ENCODE data around the gene GAL3ST3. TPM values are rescaled to one million over a fixed set of nuclear protein-coding genes. Genes with fewer than 3 reads are reported as not detected.

GAL3ST3 gene
- total RNA-seq, 2 experiments from 2014 or later: not detected

- Histone ChIP-seq H3K4me1 (ENCODE audit: insufficient read depth, low read length, poor library complexity, severe bottlenecking) (no peaks in the 10 kb centered on the region), H3K4me3 (ENCODE audit: low read depth, low read length, poor library complexity, severe bottlenecking) (no peak overlapping the region), H2AFZ (ENCODE audit: low read length) (no peak overlapping the region), H4K20me1 (ENCODE audit: insufficient read depth, low read length) (no peaks in the 10 kb centered on the region), H3K4me2 (ENCODE audit: low read length) (no peak overlapping the region), H3K79me2 (ENCODE audit: insufficient read depth, low read depth, low read length) (peaks cover 1% of the 10 kb centered on the region; the same call in 1 of the 2 replicates), H3K9me3 (ENCODE audit: low read length) (0 out of 2 replicates have a peak, but pooled peaks cover 5% of the 10 kb centered on the region), H3K27ac (ENCODE audit: low read depth, low read length, poor library complexity, severe bottlenecking) (no peak overlapping the region), H3K9me2 (ENCODE audit: insufficient read depth, low read length) (no peaks in the 10 kb centered on the region), H3K36me3 (ENCODE audit: insufficient read depth, low read length) (peaks cover 98% of the 10 kb centered on the region)
- CTCF ChIA-PET (ENCODE audit: unreplicated experiment): no interaction called here
- POLR2A ChIA-PET: interaction anchor here (0.6 kb wide), 1 partner anchor 13 kb away, joined by 7 read pairs; no protein-coding TSS in a partner anchor
- intact Hi-C loops (cut with micrococcal nuclease; ENCODE audit: unreplicated experiment): no loop called here
- no peak for TF ChIP-seq CTCF (conservative IDR thresholded peaks at IDR 0.05; ENCODE audit: low read length)
- TF ChIP-seq EZH2phosphoT487 (IDR thresholded peaks at IDR 0.05; ENCODE audit: borderline replicate concordance, low read depth, low read length): no peak
- BruUV-seq (replicated peaks): no TSS peak
- DNase-seq (ENCODE audit: low spot score): no peak
These were observed 11.2 kb upstream of the GAL3ST3 start for GRCh38 chr11:66059966-66060680.

GRCh38 chr11:66056501-66056900, 7.5 kb upstream of the GAL3ST3 start:
- Histone ChIP-seq H4K20me1 (ENCODE audit: insufficient read depth, low read length) (no peaks in the 10 kb centered on the region), H3K9me3 (ENCODE audit: low read length) (no peaks in the 10 kb centered on the region), H3K4me2 (ENCODE audit: low read length) (no peak overlapping the region), H3K9me2 (ENCODE audit: insufficient read depth, low read length) (no peaks in the 10 kb centered on the region), H2AFZ (ENCODE audit: low read length) (no peak overlapping the region), H3K27ac (ENCODE audit: low read depth, low read length, poor library complexity, severe bottlenecking) (no peak overlapping the region), H3K36me3 (ENCODE audit: insufficient read depth, low read length) (peaks cover 87% of the 10 kb centered on the region), H3K4me3 (ENCODE audit: low read depth, low read length, poor library complexity, severe bottlenecking) (no peak overlapping the region), H3K4me1 (ENCODE audit: insufficient read depth, low read length, poor library complexity, severe bottlenecking) (peaks cover 11% of the 10 kb centered on the region), H3K79me2 (ENCODE audit: insufficient read depth, low read depth, low read length) (peaks cover 26% of the 10 kb centered on the region)
- DNase-seq (ENCODE audit: low spot score): no peak
- ChIA-PET POLR2A (interaction anchor here (1.5 kb wide), 1 partner anchor 25 kb away, joined by 5 read pairs; no protein-coding TSS in a partner anchor), CTCF (ENCODE audit: unreplicated experiment) (interaction anchor here (1.1 kb wide), 1 partner anchor 11 kb away, joined by 3 read pairs; no protein-coding TSS in a partner anchor)
- TF ChIP-seq EZH2phosphoT487 (IDR thresholded peaks at IDR 0.05; ENCODE audit: borderline replicate concordance, low read depth, low read length): no peak
- no peak for TF ChIP-seq CTCF (conservative IDR thresholded peaks at IDR 0.05; ENCODE audit: low read length)
- no TSS peak for BruUV-seq (replicated peaks)
- intact Hi-C loops (cut with micrococcal nuclease; ENCODE audit: unreplicated experiment): no loop called here

GRCh38 chr11:66055021-66055420, 6.1 kb upstream of the GAL3ST3 start:
- TF ChIP-seq CTCF (conservative IDR thresholded peaks at IDR 0.05; ENCODE audit: low read length) (no peak), EZH2phosphoT487 (IDR thresholded peaks at IDR 0.05; ENCODE audit: borderline replicate concordance, low read depth, low read length) (no peak)
- Histone ChIP-seq H2AFZ (ENCODE audit: low read length) (no peak overlapping the region), H3K36me3 (ENCODE audit: insufficient read depth, low read length) (peaks cover 72% of the 10 kb centered on the region), H3K4me1 (ENCODE audit: insufficient read depth, low read length, poor library complexity, severe bottlenecking) (peaks cover 21% of the 10 kb centered on the region), H3K4me2 (ENCODE audit: low read length) (no peak overlapping the region), H3K79me2 (ENCODE audit: insufficient read depth, low read depth, low read length) (peaks cover 26% of the 10 kb centered on the region), H3K27ac (ENCODE audit: low read depth, low read length, poor library complexity, severe bottlenecking) (no peak overlapping the region), H3K9me2 (ENCODE audit: insufficient read depth, low read length) (no peaks in the 10 kb centered on the region), H3K9me3 (ENCODE audit: low read length) (no peaks in the 10 kb centered on the region), H4K20me1 (ENCODE audit: insufficient read depth, low read length) (no peaks in the 10 kb centered on the region), H3K4me3 (ENCODE audit: low read depth, low read length, poor library complexity, severe bottlenecking) (no peak overlapping the region)
- CTCF ChIA-PET (ENCODE audit: unreplicated experiment): no interaction called here
- no TSS peak for BruUV-seq (replicated peaks)
- intact Hi-C loops (cut with micrococcal nuclease; ENCODE audit: unreplicated experiment): no loop called here
- POLR2A ChIA-PET: interaction anchor here (0.6 kb wide), 1 partner anchor 64 kb away, joined by 3 read pairs; no protein-coding TSS in a partner anchor
- no peak for DNase-seq (ENCODE audit: low spot score)
